K562 (cell line): ENCODE measurements around the gene GCSH. TPM values are rescaled to one million over a fixed set of nuclear protein-coding genes. Genes with fewer than 3 reads are reported as not detected.

ENCODE experiments used
- BACH1 ChIP-seq: fragments of 200-800 bp; sonication (Bioruptor generic); IDR thresholded peaks from 2 replicates; pipeline ENCODE4 v1.6.1; 2016; ENCODE audit warnings: missing genetic modification characterization, missing compliant biosample characterization
- CBX2 ChIP-seq: fragments of 200-600 bp; sonication (generic); IDR thresholded peaks from one replicate; pipeline ENCODE4 v1.6.1; 2012; ENCODE audit warnings: mild to moderate bottlenecking, low read length, inconsistent platforms; ENCODE audit not compliant: insufficient read depth, poor library complexity, severe bottlenecking
- CC2D1A ChIP-seq: fragments of 450-650 bp; IDR thresholded peaks from 2 replicates; pipeline ENCODE4 v1.6.1; 2017; ENCODE audit warnings: mild to moderate bottlenecking
- DPF2 ChIP-seq: fragments of 450-650 bp; IDR thresholded peaks from 2 replicates; pipeline ENCODE4 v1.6.1; 2016
- EHMT2 ChIP-seq: fragments of 450-650 bp; IDR thresholded peaks from 2 replicates; pipeline ENCODE4 v1.6.1; 2018; ENCODE audit warnings: antibody characterized with exemption
- FOXA1 ChIP-seq: fragments of 450-650 bp; IDR thresholded peaks from 2 replicates; pipeline ENCODE4 v1.6.1; 2016; ENCODE audit warnings: mild to moderate bottlenecking, borderline replicate concordance
- FOXP1 ChIP-seq: sonication (generic); formaldehyde crosslinking; IDR thresholded peaks from 2 replicates; pipeline ENCODE4 v1.8.0; 2022; ENCODE audit warnings: mild to moderate bottlenecking, missing genetic modification reagents
- GTF2F1 ChIP-seq: IDR thresholded peaks from 2 replicates; pipeline ENCODE4 v1.6.1; 2011; ENCODE audit warnings: low read depth, low read length, improper control_type of control experiment
- HIVEP1 ChIP-seq: fragments of 250-450 bp; sonication (Bioruptor Pico); IDR thresholded peaks from 2 replicates; pipeline ENCODE4 v1.4.0; 2020; ENCODE audit warnings: mild to moderate bottlenecking
- HLTF ChIP-seq: fragments of 450-650 bp; IDR thresholded peaks from 2 replicates; pipeline ENCODE4 v1.6.1; 2016
- HMGXB4 ChIP-seq: sonication (generic); formaldehyde crosslinking; IDR thresholded peaks from 2 replicates; pipeline ENCODE4 v1.8.1; 2023; ENCODE audit warnings: mild to moderate bottlenecking, missing genetic modification reagents
- MTA1 ChIP-seq: fragments of 450-650 bp; IDR thresholded peaks from 2 replicates; pipeline ENCODE4 v1.6.1; 2017; ENCODE audit warnings: borderline replicate concordance
- NCOA4 ChIP-seq: fragments of 450-650 bp; IDR thresholded peaks from 2 replicates; pipeline ENCODE4 v1.6.1; 2018; ENCODE audit warnings: mild to moderate bottlenecking; ENCODE audit not compliant: partially characterized antibody
- RHOXF2B ChIP-seq: fragments of 250-450 bp; sonication (Bioruptor Pico); conservative IDR thresholded peaks from 2 replicates; pipeline ENCODE4 v1.5.1; 2021
- SAP30 ChIP-seq: fragments of 200-600 bp; sonication (generic); IDR thresholded peaks from 2 replicates; pipeline ENCODE4 v1.6.1; 2012; ENCODE audit warnings: borderline replicate concordance, low read depth, mild to moderate bottlenecking, moderate library complexity, low read length, control low read depth, inconsistent platforms; ENCODE audit not compliant: insufficient read depth, poor library complexity, severe bottlenecking
- SMARCC2 ChIP-seq: fragments of 450-650 bp; IDR thresholded peaks from 2 replicates; pipeline ENCODE4 v1.6.1; 2017; ENCODE audit warnings: antibody characterized with exemption, moderate library complexity, mild to moderate bottlenecking, low read depth
- TBL1XR1 ChIP-seq, 2 experiments: IDR thresholded peaks; 2 replicates each; pipeline ENCODE4 v1.6.1; 2012; ENCODE audit warnings: improper control_type of control experiment in 2 of 2, low read length in 2 of 2, mild to moderate bottlenecking in 1 of 2
- ZBTB17 ChIP-seq: fragments of 450-650 bp; formaldehyde crosslinking; IDR thresholded peaks from 2 replicates; pipeline ENCODE4 v1.4.0; 2020; ENCODE audit warnings: mild to moderate bottlenecking
- ZKSCAN3 ChIP-seq: fragments of 250-450 bp; sonication (Bioruptor Pico); IDR thresholded peaks from 2 replicates; pipeline ENCODE4 v1.4.0; 2020
- ZNF121 ChIP-seq: sonication (generic); formaldehyde crosslinking; conservative IDR thresholded peaks from 2 replicates; pipeline ENCODE4 v1.8.0; 2022; ENCODE audit warnings: missing genetic modification reagents
- ZNF224 ChIP-seq: sonication (generic); formaldehyde crosslinking; IDR thresholded peaks from 2 replicates; pipeline ENCODE4 v1.8.0; 2022; ENCODE audit warnings: mild to moderate bottlenecking, missing genetic modification reagents
- ZNF274 ChIP-seq: IDR thresholded peaks from 2 replicates; pipeline ENCODE4 v1.6.1; 2011; ENCODE audit warnings: low read depth, mild to moderate bottlenecking, low read length, moderate library complexity, borderline replicate concordance
- ZNF551 ChIP-seq: fragments of 250-450 bp; sonication (Bioruptor Pico); IDR thresholded peaks from 2 replicates; pipeline ENCODE4 v1.5.0; 2021; ENCODE audit warnings: mild to moderate bottlenecking, moderate library complexity
- ZNF696 ChIP-seq: fragments of 250-450 bp; sonication (Bioruptor Pico); conservative IDR thresholded peaks from 2 replicates; pipeline ENCODE4 v1.4.0; 2020; ENCODE audit warnings: mild to moderate bottlenecking, moderate library complexity
- polyA plus RNA-seq, 8 experiments: library from polyadenylated mRNA; depleted of rRNA in 4 of 8; stranded (reverse) in 5 of 8; unstranded in 3 of 8; fragments of >200 nt; fragmentation: Nextera tagmentation in 2 of 8; fragmentation: Illumina TruSeq in 1 of 8; extraction: Ambion mirVana in 2 of 8; extraction: Trizol in 1 of 8; gene quantifications; 2 replicates each; pipeline versions ENCODE4 v1.2.1 to v1.2.3, GENCODE V29; 2011 to 2014; ENCODE audit warnings: inconsistent platforms in 1 of 8, missing spikeins in 1 of 8
- total RNA-seq, 7 experiments: library from RNA; depleted of rRNA in 6 of 7; stranded (reverse); fragments of >200 nt in 6 of 7; fragmentation: Illumina TruSeq in 2 of 7; extraction: Trizol in 2 of 7; gene quantifications; 2 replicates each; pipeline versions ENCODE4 v1.2.1 to v1.2.3, GENCODE V29; 2011 to 2021; ENCODE audit warnings: low replicate concordance in 1 of 7
- TF ChIP-seq, protein P1 (sequence below): sonication (generic); formaldehyde crosslinking; IDR thresholded peaks from 2 replicates; pipeline ENCODE4 v1.8.0; 2022; ENCODE audit warnings: mild to moderate bottlenecking, missing genetic modification reagents
- TF ChIP-seq, protein P2 (sequence below): fragments of 450-650 bp; IDR thresholded peaks from 2 replicates; pipeline ENCODE4 v1.6.1; 2016
- TF ChIP-seq, protein P3 (sequence below): IDR thresholded peaks from 2 replicates; pipeline ENCODE4 v1.6.1; 2012; ENCODE audit warnings: low read depth, low read length, improper control_type of control experiment, borderline replicate concordance

The GCSH gene
- total and polyA plus RNA-seq, 9 of the 15 experiments (the other 6 are each of a cell fraction or from before 2014, with no cell fraction given) = 35.0 to 121 (median 89.0) TPM

GRCh38 chr16:81076566-81077075 is 19.6 kb downstream of the GCSH start (continued):
- TF ChIP-seq ZNF551 (CRISPR knock-in tag) (no peak), FOXP1 (CRISPR knock-in tag) (no peak), SAP30 (no peak), SMARCC2 (no peak), ZKSCAN3 (CRISPR knock-in tag) (no peak), HMGXB4 (CRISPR knock-in tag) (0 out of 2 replicates have a peak, but pooled peaks have one; percentile 11), TBL1XR1 (IDR thresholded peaks at IDR 0.05; ENCODE audit: low read length in 2 of 2) (no peak), BACH1 (tag) (no peak), EHMT2 (peak; percentile 52; the same call in 1 of the 2 replicates), NCOA4 (no peak), ZNF274 (no peak), ZBTB17 (CRISPR knock-in tag) (no peak), ZNF121 (CRISPR knock-in tag) (no peak), ZNF696 (CRISPR knock-in tag) (no peak), CC2D1A (peak; percentile 60; the same call in 1 of the 2 replicates), CBX2 (no peak), HIVEP1 (no peak), FOXA1 (no peak), GTF2F1 (no peak; the same call in 1 of the 2 replicates), MTA1 (no peak; the same call in 1 of the 2 replicates), RHOXF2B (CRISPR knock-in tag) (no peak), HLTF (peak; percentile 77; the same call in 1 of the 2 replicates), DPF2 (peak; percentile 59; the same call in 1 of the 2 replicates), ZNF224 (CRISPR knock-in tag) (0 out of 2 replicates have a peak, but pooled peaks have one; percentile 68)
- TF ChIP-seq, protein P1, sequence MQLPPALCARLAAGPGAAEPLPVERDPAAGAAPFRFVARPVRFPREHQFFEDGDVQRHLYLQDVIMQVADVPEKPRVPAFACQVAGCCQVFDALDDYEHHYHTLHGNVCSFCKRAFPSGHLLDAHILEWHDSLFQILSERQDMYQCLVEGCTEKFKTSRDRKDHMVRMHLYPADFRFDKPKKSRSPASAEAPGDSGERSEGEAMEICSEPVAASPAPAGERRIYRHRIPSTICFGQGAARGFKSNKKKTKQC (CRISPR knock-in tag) = no peak
- TF ChIP-seq, protein P2, sequence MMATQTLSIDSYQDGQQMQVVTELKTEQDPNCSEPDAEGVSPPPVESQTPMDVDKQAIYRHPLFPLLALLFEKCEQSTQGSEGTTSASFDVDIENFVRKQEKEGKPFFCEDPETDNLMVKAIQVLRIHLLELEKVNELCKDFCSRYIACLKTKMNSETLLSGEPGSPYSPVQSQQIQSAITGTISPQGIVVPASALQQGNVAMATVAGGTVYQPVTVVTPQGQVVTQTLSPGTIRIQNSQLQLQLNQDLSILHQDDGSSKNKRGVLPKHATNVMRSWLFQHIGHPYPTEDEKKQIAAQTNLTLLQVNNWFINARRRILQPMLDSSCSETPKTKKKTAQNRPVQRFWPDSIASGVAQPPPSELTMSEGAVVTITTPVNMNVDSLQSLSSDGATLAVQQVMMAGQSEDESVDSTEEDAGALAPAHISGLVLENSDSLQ = peak; percentile 74
- TF ChIP-seq, protein P3, sequence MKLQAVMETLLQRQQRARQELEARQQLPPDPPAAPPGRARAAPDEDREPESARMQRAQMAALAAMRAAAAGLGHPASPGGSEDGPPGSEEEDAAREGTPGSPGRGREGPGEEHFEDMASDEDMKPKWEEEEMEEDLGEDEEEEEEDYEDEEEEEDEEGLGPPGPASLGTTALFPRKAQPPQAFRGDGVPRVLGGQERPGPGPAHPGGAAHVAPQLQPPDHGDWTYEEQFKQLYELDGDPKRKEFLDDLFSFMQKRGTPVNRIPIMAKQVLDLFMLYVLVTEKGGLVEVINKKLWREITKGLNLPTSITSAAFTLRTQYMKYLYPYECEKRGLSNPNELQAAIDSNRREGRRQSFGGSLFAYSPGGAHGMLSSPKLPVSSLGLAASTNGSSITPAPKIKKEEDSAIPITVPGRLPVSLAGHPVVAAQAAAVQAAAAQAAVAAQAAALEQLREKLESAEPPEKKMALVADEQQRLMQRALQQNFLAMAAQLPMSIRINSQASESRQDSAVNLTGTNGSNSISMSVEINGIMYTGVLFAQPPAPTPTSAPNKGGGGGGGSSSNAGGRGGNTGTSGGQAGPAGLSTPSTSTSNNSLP = no peak
